ENCODE measurements around the gene ARMH1.

ARMH1 gene

DNA sequence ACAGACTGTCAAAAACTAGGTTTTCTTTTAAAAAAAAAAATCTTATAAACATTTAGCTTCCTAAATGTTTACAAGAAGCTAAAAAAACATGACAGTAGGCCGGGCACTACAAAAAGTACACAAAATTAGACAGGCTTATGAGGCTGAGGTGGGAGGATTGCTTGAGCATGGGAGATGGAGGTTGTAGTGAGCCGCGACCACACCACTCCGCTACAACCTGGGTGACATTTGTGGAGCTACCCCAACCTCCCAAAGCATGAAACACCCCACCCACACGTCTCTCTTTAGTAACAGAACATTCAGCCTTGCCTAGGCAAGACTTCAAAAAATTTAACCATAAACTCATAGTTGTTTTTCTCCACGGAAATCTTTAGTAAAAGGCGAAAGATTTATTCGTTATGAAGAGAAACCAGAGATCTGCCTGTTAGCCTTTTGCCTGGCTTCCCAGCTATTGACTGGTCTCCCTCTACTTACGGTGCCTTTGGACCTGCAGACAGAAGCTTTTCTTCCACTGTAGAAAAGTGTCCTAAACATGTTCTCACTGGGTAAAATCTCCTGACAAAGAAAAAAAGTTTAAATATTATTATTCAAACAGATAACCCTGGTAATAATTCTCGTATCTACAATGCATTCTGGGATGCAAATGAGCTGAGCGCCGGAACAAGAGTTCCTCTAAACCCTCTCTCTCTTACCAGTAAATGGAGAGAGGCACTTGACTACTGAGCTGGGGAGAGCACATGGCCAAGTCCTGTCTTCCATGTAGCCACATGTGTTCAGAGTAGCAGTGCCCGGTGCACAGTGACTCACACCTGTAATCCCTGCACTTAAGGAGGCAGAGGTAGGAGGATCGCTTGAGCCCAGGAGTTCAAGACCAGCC, 47.2 kb downstream of the ARMH1 start (continued):
- TF ChIP-seq, protein P1, sequence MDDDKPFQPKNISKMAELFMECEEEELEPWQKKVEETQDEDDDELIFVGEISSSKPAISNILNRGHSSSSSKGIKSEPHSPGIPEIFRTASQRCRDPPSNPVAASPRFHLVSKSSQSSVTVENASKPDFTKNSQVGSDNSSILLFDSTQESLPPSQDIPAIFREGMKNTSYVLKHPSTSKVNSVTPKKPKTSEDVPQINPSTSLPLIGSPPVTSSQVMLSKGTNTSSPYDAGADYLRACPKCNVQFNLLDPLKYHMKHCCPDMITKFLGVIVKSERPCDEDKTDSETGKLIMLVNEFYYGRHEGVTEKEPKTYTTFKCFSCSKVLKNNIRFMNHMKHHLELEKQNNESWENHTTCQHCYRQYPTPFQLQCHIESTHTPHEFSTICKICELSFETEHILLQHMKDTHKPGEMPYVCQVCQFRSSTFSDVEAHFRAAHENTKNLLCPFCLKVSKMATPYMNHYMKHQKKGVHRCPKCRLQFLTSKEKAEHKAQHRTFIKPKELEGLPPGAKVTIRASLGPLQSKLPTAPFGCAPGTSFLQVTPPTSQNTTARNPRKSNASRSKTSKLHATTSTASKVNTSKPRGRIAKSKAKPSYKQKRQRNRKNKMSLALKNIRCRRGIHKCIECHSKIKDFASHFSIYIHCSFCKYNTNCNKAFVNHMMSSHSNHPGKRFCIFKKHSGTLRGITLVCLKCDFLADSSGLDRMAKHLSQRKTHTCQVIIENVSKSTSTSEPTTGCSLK (tag by site-specific recombination; IDR thresholded peaks at IDR 0.05), result no peak
- TF ChIP-seq GLI4 (tag by site-specific recombination; IDR thresholded peaks at IDR 0.05), result no peak
- TF ChIP-seq, protein P2, sequence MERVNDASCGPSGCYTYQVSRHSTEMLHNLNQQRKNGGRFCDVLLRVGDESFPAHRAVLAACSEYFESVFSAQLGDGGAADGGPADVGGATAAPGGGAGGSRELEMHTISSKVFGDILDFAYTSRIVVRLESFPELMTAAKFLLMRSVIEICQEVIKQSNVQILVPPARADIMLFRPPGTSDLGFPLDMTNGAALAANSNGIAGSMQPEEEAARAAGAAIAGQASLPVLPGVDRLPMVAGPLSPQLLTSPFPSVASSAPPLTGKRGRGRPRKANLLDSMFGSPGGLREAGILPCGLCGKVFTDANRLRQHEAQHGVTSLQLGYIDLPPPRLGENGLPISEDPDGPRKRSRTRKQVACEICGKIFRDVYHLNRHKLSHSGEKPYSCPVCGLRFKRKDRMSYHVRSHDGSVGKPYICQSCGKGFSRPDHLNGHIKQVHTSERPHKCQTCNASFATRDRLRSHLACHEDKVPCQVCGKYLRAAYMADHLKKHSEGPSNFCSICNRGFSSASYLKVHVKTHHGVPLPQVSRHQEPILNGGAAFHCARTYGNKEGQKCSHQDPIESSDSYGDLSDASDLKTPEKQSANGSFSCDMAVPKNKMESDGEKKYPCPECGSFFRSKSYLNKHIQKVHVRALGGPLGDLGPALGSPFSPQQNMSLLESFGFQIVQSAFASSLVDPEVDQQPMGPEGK (tag by site-specific recombination; IDR thresholded peaks at IDR 0.05), result peak; percentile 55; the same call in 1 of the 2 replicates
- TF ChIP-seq ZIC2 (tag by site-specific recombination; IDR thresholded peaks at IDR 0.05), result no peak
- TF ChIP-seq ZNF112 (tag by site-specific recombination; IDR thresholded peaks at IDR 0.05), result no peak
- TF ChIP-seq GFI1B (tag by site-specific recombination; IDR thresholded peaks at IDR 0.05), result peak; percentile 81
- no peak for TF ChIP-seq ZBTB10 (tag by site-specific recombination; IDR thresholded peaks at IDR 0.05)
- TF ChIP-seq, protein P3, sequence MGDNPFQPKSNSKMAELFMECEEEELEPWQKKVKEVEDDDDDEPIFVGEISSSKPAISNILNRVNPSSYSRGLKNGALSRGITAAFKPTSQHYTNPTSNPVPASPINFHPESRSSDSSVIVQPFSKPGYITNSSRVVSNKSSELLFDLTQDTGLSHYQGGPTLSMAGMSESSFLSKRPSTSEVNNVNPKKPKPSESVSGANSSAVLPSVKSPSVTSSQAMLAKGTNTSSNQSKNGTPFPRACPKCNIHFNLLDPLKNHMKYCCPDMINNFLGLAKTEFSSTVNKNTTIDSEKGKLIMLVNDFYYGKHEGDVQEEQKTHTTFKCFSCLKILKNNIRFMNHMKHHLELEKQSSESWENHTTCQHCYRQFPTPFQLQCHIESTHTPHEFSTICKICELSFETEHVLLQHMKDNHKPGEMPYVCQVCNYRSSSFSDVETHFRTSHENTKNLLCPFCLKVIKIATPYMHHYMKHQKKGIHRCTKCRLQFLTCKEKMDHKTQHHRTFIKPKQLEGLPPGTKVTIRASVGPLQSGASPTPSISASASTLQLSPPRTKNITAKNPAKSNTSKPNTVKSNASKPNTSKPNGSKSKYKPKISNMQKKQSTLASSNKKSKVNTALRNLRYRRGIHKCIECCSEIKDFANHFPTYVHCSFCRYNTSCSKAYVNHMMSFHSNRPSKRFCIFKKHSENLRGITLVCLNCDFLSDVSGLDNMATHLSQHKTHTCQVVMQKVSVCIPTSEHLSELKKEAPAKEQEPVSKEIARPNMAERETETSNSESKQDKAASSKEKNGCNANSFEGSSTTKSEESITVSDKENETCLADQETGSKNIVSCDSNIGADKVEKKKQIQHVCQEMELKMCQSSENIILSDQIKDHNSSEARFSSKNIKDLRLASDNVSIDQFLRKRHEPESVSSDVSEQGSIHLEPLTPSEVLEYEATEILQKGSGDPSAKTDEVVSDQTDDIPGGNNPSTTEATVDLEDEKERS (tag by site-specific recombination; IDR thresholded peaks at IDR 0.05), result no peak
- peak; percentile 77 for TF ChIP-seq KLF8 (tag by site-specific recombination; IDR thresholded peaks at IDR 0.05)
- no peak for TF ChIP-seq ZBTB7A (tag by site-specific recombination; IDR thresholded peaks at IDR 0.05; ENCODE audit: low read depth)
- no peak for TF ChIP-seq ZNF707 (tag by site-specific recombination; IDR thresholded peaks at IDR 0.05)
- TF ChIP-seq ZFHX2 (tag by site-specific recombination; conservative IDR thresholded peaks at IDR 0.05), result peak; percentile 65
- TF ChIP-seq SETDB1 (IDR thresholded peaks at IDR 0.05; ENCODE audit: insufficient read length, low read length), result peak; percentile 62
- no peak for TF ChIP-seq MEIS1 (CRISPR knock-in tag; IDR thresholded peaks at IDR 0.05; ENCODE audit: borderline replicate concordance)
- TF ChIP-seq TCF7L2 (IDR thresholded peaks at IDR 0.05; ENCODE audit: borderline replicate concordance, low read depth, low read length), result 0 out of 2 replicates have a peak, but pooled peaks have one; percentile 30
- TF ChIP-seq SP7 (tag by site-specific recombination; IDR thresholded peaks at IDR 0.05), result peak; percentile 24; the same call in 1 of the 2 replicates
- TF ChIP-seq MZF1 (tag by site-specific recombination; IDR thresholded peaks at IDR 0.05; ENCODE audit: borderline replicate concordance), result peak; percentile 72; the same call in 1 of the 2 replicates
- no peak for TF ChIP-seq ZNF221 (tag by site-specific recombination; IDR thresholded peaks at IDR 0.05; ENCODE audit: borderline replicate concordance)
- no peak for TF ChIP-seq ZNF274 (IDR thresholded peaks at IDR 0.05; ENCODE audit: low read length)
- TF ChIP-seq ZNF274 (tag by site-specific recombination; IDR thresholded peaks at IDR 0.05; ENCODE audit: borderline replicate concordance), result no peak
- no peak for TF ChIP-seq ZNF658 (tag by site-specific recombination; IDR thresholded peaks at IDR 0.05)
- TF ChIP-seq ZNF292 (tag by site-specific recombination; IDR thresholded peaks at IDR 0.05; ENCODE audit: borderline replicate concordance, low read depth), result no peak
- 0 out of 2 replicates have a peak, but pooled peaks have one; percentile 17 for TF ChIP-seq KLF9 (tag by site-specific recombination; IDR thresholded peaks at IDR 0.05; ENCODE audit: low read depth)
- no peak for TF ChIP-seq ZNF571 (tag by site-specific recombination; IDR thresholded peaks at IDR 0.05)
- TF ChIP-seq BCL6B (tag by site-specific recombination; IDR thresholded peaks at IDR 0.05), result no peak; the same call in 1 of the 2 replicates
- TF ChIP-seq ZNF76 (tag by site-specific recombination; IDR thresholded peaks at IDR 0.05; ENCODE audit: borderline replicate concordance, low read depth), result peak; percentile 94
- TF ChIP-seq ZBTB17 (tag by site-specific recombination; IDR thresholded peaks at IDR 0.05), result peak; percentile 66

Measured in HEK293 (cell line).